GM19025 (cell line): ENCODE measurements around the gene VPS41.

ENCODE experiments used
- ATAC-seq: cut with Tn5 transposase; IDR thresholded peaks from one replicate; pipeline ENCODE4 v1.9.1; 2021; ENCODE audit warnings: mild to moderate bottlenecking, low read depth, moderate library complexity; ENCODE audit not compliant: unreplicated experiment

Gene VPS41

GRCh38 chr7:38678698-38679054 is 230.3 kb downstream of the VPS41 start:
- ATAC-seq = no peak

- no peak for ATAC-seq
Observed at GRCh38 chr7:38677981-38678697, 230.9 kb downstream of the VPS41 start.

GRCh38 chr7:38675494-38676106 is 233.4 kb downstream of the VPS41 start:
- no peak for ATAC-seq

- no peak for ATAC-seq
Observed at GRCh38 chr7:38674513-38674912, 234.5 kb downstream of the VPS41 start.

GRCh38 chr7:38673795-38674194 is 235.2 kb downstream of the VPS41 start:
- no peak for ATAC-seq
